GM23338 (cell line): Measurements from ENCODE around the gene CTAGE9. TPM values are rescaled to one million over a fixed set of nuclear protein-coding genes. Genes with fewer than 3 reads are reported as not detected.
A peak's percentile ranks its signal among the peaks of the same experiment; 100 is the strongest.

ENCODE experiments used
- ATAC-seq: fragments of 200-7000 bp; cut with Tn5 transposase; 3 replicates; pipeline ENCODE4 v1.9.1; 2020
- DNase-seq: peaks from one replicate; pipeline ENCODE4 v3.0.0-alpha.2; 2015; ENCODE audit warnings: low spot score
- H2AFZ ChIP-seq: fragments of 200-600 bp; sonication (generic); 2 replicates; pipeline ENCODE4 v1.8.0; 2016; ENCODE audit warnings: antibody characterized with exemption, mild to moderate bottlenecking, moderate library complexity
- H3F3A ChIP-seq: fragments of 200-600 bp; sonication (generic); replicated peaks from 2 replicates; pipeline ENCODE4 v1.8.0; 2017; ENCODE audit warnings: antibody characterized with exemption, mixed run types, low read depth
- H3K27ac ChIP-seq: fragments of 200-600 bp; sonication (generic); 2 replicates; pipeline ENCODE4 v1.6.1; 2016; ENCODE audit warnings: low read depth
- H3K27me3 ChIP-seq: fragments of 200-600 bp; sonication (generic); 2 replicates; pipeline ENCODE4 v1.8.0; 2016; ENCODE audit warnings: mild to moderate bottlenecking, mixed run types, moderate library complexity; ENCODE audit not compliant: insufficient read depth
- H3K36me3 ChIP-seq: fragments of 200-600 bp; sonication (generic); 2 replicates; pipeline ENCODE4 v1.8.0; 2016; ENCODE audit warnings: mild to moderate bottlenecking; ENCODE audit not compliant: insufficient read depth
- H3K4me1 ChIP-seq: fragments of 200-600 bp; sonication (generic); 2 replicates; pipeline ENCODE4 v1.8.0; 2016; ENCODE audit warnings: mild to moderate bottlenecking, moderate library complexity; ENCODE audit not compliant: insufficient read depth
- H3K4me2 ChIP-seq: fragments of 200-600 bp; sonication (generic); 2 replicates; pipeline ENCODE4 v1.7.1; 2017; ENCODE audit warnings: mixed run types
- H3K4me3 ChIP-seq: fragments of 200-600 bp; sonication (generic); 2 replicates; pipeline ENCODE4 v1.6.1; 2016; ENCODE audit warnings: mixed run types
- H3K79me2 ChIP-seq: fragments of 200-600 bp; sonication (generic); replicated peaks from 2 replicates; pipeline ENCODE4 v1.8.0; 2017; ENCODE audit warnings: mild to moderate bottlenecking; ENCODE audit not compliant: insufficient read depth
- H3K9me2 ChIP-seq: fragments of 200-600 bp; sonication (generic); 2 replicates; pipeline ENCODE4 v1.8.0; 2017; ENCODE audit not compliant: insufficient read depth
- H4K20me1 ChIP-seq: fragments of 200-600 bp; sonication (generic); replicated peaks from 2 replicates; pipeline ENCODE4 v1.8.0; 2017; ENCODE audit warnings: mild to moderate bottlenecking; ENCODE audit not compliant: insufficient read depth
- H3K27ac Mint-ChIP-seq: 2 replicates; pipeline ENCODE4 v1.8.0; 2020; ENCODE audit warnings: inconsistent platforms, mild to moderate bottlenecking, moderate library complexity, mixed read lengths
- H3K27me3 Mint-ChIP-seq: 3 replicates; pipeline ENCODE4 v1.8.0; 2022; ENCODE audit warnings: low read depth, mild to moderate bottlenecking, moderate library complexity, mixed read lengths, inconsistent platforms; ENCODE audit not compliant: insufficient read depth, poor library complexity
- H3K36me3 Mint-ChIP-seq: 3 replicates; pipeline ENCODE4 v1.8.0; 2021; ENCODE audit warnings: low read depth, mild to moderate bottlenecking, inconsistent platforms, moderate library complexity, mixed read lengths
- H3K4me1 Mint-ChIP-seq: 3 replicates; pipeline ENCODE4 v1.8.0; 2020; ENCODE audit warnings: mild to moderate bottlenecking, inconsistent platforms, mixed read lengths
- H3K4me3 Mint-ChIP-seq: 3 replicates; pipeline ENCODE4 v1.8.0; 2021; ENCODE audit warnings: moderate library complexity, mild to moderate bottlenecking, inconsistent platforms, mixed read lengths
- H3K9me3 Mint-ChIP-seq: 3 replicates; pipeline ENCODE4 v1.8.0; 2020; ENCODE audit warnings: moderate library complexity, mild to moderate bottlenecking, inconsistent platforms, mixed read lengths
- EZH2 ChIP-seq: fragments of 200-600 bp; sonication (generic); IDR thresholded peaks from one replicate; pipeline ENCODE4 v1.8.0; 2017; ENCODE audit warnings: antibody characterized with exemption, mild to moderate bottlenecking, low read depth; ENCODE audit not compliant: unreplicated experiment
- EZH2phosphoT487 ChIP-seq: fragments of 200-600 bp; sonication (generic); IDR thresholded peaks from one replicate; pipeline ENCODE4 v1.8.1; 2018; ENCODE audit warnings: antibody characterized with exemption; ENCODE audit not compliant: unreplicated experiment
- JUNB ChIP-seq: IDR thresholded peaks from one replicate; pipeline ENCODE4 v1.6.1; 2016; ENCODE audit warnings: antibody characterized with exemption; ENCODE audit not compliant: unreplicated experiment
- NANOG ChIP-seq: IDR thresholded peaks from 2 replicates; pipeline ENCODE4 v1.6.1; 2016; ENCODE audit warnings: antibody characterized with exemption, borderline replicate concordance
- POLR2AphosphoS5 ChIP-seq: IDR thresholded peaks from 2 replicates; pipeline ENCODE4 v1.6.1; 2016; ENCODE audit warnings: antibody characterized with exemption, low read depth
- STAT1 ChIP-seq: IDR thresholded peaks from one replicate; pipeline ENCODE4 v1.6.1; 2016; ENCODE audit warnings: antibody characterized with exemption; ENCODE audit not compliant: unreplicated experiment
- ZNF114 ChIP-seq: fragments of 250-450 bp; sonication (Bioruptor Pico); IDR thresholded peaks from 2 replicates; pipeline ENCODE4 v1.5.0; 2020; ENCODE audit warnings: mild to moderate bottlenecking, moderate library complexity
- ZNF331 ChIP-seq: fragments of 250-450 bp; sonication (Bioruptor Pico); IDR thresholded peaks from 2 replicates; pipeline ENCODE4 v1.5.0; 2020; ENCODE audit warnings: low read depth, mild to moderate bottlenecking, moderate library complexity
- polyA plus RNA-seq: library from polyadenylated mRNA; unstranded; fragments of >200 nt; fragmentation: Nextera tagmentation; extraction: Ambion mirVana; gene quantifications from 2 replicates; pipeline ENCODE4 v1.2.1, GENCODE V29; 2016
- total RNA-seq: library from RNA; depleted of rRNA; stranded (reverse); fragments of >200 nt; shearing (Covaris generic); gene quantifications from 2 replicates; pipeline ENCODE4 v1.2.3, GENCODE V29; 2014
- TF ChIP-seq, protein P1 (sequence below), 2 experiments: fragments of 200-600 bp in 1 of 2; sonication (generic) in 1 of 2; conservative IDR thresholded peaks; 2 replicates each; pipeline versions ENCODE4 v1.5.1 to v1.6.1; 2016 to 2017; ENCODE audit warnings: antibody characterized with exemption in 2 of 2, low read depth in 2 of 2, mild to moderate bottlenecking in 2 of 2, moderate library complexity in 1 of 2
- TF ChIP-seq, protein P2 (sequence below): IDR thresholded peaks from 2 replicates; pipeline ENCODE4 v1.6.1; 2016; ENCODE audit warnings: antibody characterized with exemption
- TF ChIP-seq, protein P3 (sequence below): fragments of 250-450 bp; sonication (Bioruptor Pico); IDR thresholded peaks from 2 replicates; pipeline ENCODE4 v1.5.0; 2020; ENCODE audit warnings: mild to moderate bottlenecking, moderate library complexity

Gene CTAGE9
- total and polyA plus RNA-seq, 2 experiments from 2014 or later, result 0.10 to 0.13 TPM

DNA sequence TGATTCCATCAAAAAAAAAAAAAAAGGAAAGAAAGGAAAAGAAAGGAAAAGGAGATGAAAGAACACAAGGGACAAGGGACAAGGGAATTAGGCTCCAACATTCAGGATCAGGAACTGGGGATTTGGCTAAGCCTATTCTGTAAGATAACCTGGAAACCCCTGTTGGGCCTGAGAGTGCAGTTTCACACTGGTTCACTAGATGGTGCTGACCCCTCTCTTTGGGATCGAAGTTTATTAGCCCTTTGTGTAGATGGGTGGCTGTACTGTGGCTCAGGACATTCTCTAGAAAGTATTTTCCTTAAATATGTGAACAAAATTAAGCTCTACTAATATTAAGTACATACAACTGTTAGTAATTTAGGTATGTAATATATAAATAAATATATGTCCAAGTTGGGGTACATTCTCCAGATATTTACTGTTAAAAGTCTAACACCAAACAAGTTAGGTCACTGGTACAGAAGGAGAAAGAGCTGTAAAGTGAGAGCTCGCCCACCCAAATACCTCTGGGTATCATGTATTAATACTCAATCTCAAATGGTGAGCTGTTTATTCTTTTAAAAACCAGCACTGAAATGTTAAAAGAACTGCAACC is 15.9 kb downstream of the CTAGE9 start:
- Histone ChIP-seq H3K36me3 (no peaks in the 10 kb centered on the region), H4K20me1 (no peaks in the 10 kb centered on the region), H3K9me2 (no peaks in the 10 kb centered on the region), H3K4me1 (peaks cover 17% of the 10 kb centered on the region), H3K79me2 (no peaks in the 10 kb centered on the region), H3K27ac (no peak overlapping the region), H2AFZ (no peak overlapping the region), H3F3A (no peaks in the 10 kb centered on the region; the same call in 1 of the 2 replicates), H3K27me3 (no peaks in the 10 kb centered on the region), H3K4me3 (no peak overlapping the region), H3K4me2 (0 out of 2 replicates have a peak overlapping the region, but pooled peaks have one; percentile 66)
- H3K27me3 Mint-ChIP-seq, result no peaks in the 10 kb centered on the region
- TF ChIP-seq NANOG, result no peak
- TF ChIP-seq, protein P1, sequence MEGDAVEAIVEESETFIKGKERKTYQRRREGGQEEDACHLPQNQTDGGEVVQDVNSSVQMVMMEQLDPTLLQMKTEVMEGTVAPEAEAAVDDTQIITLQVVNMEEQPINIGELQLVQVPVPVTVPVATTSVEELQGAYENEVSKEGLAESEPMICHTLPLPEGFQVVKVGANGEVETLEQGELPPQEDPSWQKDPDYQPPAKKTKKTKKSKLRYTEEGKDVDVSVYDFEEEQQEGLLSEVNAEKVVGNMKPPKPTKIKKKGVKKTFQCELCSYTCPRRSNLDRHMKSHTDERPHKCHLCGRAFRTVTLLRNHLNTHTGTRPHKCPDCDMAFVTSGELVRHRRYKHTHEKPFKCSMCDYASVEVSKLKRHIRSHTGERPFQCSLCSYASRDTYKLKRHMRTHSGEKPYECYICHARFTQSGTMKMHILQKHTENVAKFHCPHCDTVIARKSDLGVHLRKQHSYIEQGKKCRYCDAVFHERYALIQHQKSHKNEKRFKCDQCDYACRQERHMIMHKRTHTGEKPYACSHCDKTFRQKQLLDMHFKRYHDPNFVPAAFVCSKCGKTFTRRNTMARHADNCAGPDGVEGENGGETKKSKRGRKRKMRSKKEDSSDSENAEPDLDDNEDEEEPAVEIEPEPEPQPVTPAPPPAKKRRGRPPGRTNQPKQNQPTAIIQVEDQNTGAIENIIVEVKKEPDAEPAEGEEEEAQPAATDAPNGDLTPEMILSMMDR (conservative IDR thresholded peaks at IDR 0.05; ENCODE audit: low read depth in 2 of 2), result peak; percentile 92 to 98
- H3K27ac Mint-ChIP-seq, result no peak overlapping the region
- H3K36me3 Mint-ChIP-seq, result no peaks in the 10 kb centered on the region
- H3K4me1 Mint-ChIP-seq, result peaks cover 13% of the 10 kb centered on the region
- ATAC-seq (peak; percentile 100), DNase-seq (peak; percentile 91)
- H3K4me3 Mint-ChIP-seq, result no peak overlapping the region
- no peaks in the 10 kb centered on the region for H3K9me3 Mint-ChIP-seq

- Mint-ChIP-seq H3K4me3 (no peak overlapping the region), H3K27me3 (no peaks in the 10 kb centered on the region), H3K9me3 (no peaks in the 10 kb centered on the region), H3K4me1 (peaks cover 15% of the 10 kb centered on the region), H3K27ac (0 out of 2 replicates have a peak overlapping the region, but pooled peaks have one; percentile 50), H3K36me3 (no peaks in the 10 kb centered on the region)
- Histone ChIP-seq H4K20me1 (no peaks in the 10 kb centered on the region), H3K79me2 (no peaks in the 10 kb centered on the region), H2AFZ (no peak overlapping the region), H3K9me2 (no peaks in the 10 kb centered on the region), H3K4me1 (peaks cover 25% of the 10 kb centered on the region), H3F3A (no peaks in the 10 kb centered on the region; the same call in 1 of the 2 replicates), H3K4me3 (0 out of 2 replicates have a peak overlapping the region, but pooled peaks have one; percentile 21), H3K27me3 (no peaks in the 10 kb centered on the region), H3K4me2 (peak overlapping the region; percentile 66), H3K36me3 (no peaks in the 10 kb centered on the region), H3K27ac (0 out of 2 replicates have a peak overlapping the region, but pooled peaks have one; percentile 8)
- no peak for ATAC-seq
- DNase-seq, result no peak
- TF ChIP-seq EZH2phosphoT487 (no peak), STAT1 (no peak), ZNF331 (CRISPR knock-in tag) (no peak), JUNB (no peak), POLR2AphosphoS5 (no peak), ZNF114 (no peak), EZH2 (no peak)
- TF ChIP-seq, protein P2, sequence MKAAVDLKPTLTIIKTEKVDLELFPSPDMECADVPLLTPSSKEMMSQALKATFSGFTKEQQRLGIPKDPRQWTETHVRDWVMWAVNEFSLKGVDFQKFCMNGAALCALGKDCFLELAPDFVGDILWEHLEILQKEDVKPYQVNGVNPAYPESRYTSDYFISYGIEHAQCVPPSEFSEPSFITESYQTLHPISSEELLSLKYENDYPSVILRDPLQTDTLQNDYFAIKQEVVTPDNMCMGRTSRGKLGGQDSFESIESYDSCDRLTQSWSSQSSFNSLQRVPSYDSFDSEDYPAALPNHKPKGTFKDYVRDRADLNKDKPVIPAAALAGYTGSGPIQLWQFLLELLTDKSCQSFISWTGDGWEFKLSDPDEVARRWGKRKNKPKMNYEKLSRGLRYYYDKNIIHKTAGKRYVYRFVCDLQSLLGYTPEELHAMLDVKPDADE, result no peak
- TF ChIP-seq, protein P3, sequence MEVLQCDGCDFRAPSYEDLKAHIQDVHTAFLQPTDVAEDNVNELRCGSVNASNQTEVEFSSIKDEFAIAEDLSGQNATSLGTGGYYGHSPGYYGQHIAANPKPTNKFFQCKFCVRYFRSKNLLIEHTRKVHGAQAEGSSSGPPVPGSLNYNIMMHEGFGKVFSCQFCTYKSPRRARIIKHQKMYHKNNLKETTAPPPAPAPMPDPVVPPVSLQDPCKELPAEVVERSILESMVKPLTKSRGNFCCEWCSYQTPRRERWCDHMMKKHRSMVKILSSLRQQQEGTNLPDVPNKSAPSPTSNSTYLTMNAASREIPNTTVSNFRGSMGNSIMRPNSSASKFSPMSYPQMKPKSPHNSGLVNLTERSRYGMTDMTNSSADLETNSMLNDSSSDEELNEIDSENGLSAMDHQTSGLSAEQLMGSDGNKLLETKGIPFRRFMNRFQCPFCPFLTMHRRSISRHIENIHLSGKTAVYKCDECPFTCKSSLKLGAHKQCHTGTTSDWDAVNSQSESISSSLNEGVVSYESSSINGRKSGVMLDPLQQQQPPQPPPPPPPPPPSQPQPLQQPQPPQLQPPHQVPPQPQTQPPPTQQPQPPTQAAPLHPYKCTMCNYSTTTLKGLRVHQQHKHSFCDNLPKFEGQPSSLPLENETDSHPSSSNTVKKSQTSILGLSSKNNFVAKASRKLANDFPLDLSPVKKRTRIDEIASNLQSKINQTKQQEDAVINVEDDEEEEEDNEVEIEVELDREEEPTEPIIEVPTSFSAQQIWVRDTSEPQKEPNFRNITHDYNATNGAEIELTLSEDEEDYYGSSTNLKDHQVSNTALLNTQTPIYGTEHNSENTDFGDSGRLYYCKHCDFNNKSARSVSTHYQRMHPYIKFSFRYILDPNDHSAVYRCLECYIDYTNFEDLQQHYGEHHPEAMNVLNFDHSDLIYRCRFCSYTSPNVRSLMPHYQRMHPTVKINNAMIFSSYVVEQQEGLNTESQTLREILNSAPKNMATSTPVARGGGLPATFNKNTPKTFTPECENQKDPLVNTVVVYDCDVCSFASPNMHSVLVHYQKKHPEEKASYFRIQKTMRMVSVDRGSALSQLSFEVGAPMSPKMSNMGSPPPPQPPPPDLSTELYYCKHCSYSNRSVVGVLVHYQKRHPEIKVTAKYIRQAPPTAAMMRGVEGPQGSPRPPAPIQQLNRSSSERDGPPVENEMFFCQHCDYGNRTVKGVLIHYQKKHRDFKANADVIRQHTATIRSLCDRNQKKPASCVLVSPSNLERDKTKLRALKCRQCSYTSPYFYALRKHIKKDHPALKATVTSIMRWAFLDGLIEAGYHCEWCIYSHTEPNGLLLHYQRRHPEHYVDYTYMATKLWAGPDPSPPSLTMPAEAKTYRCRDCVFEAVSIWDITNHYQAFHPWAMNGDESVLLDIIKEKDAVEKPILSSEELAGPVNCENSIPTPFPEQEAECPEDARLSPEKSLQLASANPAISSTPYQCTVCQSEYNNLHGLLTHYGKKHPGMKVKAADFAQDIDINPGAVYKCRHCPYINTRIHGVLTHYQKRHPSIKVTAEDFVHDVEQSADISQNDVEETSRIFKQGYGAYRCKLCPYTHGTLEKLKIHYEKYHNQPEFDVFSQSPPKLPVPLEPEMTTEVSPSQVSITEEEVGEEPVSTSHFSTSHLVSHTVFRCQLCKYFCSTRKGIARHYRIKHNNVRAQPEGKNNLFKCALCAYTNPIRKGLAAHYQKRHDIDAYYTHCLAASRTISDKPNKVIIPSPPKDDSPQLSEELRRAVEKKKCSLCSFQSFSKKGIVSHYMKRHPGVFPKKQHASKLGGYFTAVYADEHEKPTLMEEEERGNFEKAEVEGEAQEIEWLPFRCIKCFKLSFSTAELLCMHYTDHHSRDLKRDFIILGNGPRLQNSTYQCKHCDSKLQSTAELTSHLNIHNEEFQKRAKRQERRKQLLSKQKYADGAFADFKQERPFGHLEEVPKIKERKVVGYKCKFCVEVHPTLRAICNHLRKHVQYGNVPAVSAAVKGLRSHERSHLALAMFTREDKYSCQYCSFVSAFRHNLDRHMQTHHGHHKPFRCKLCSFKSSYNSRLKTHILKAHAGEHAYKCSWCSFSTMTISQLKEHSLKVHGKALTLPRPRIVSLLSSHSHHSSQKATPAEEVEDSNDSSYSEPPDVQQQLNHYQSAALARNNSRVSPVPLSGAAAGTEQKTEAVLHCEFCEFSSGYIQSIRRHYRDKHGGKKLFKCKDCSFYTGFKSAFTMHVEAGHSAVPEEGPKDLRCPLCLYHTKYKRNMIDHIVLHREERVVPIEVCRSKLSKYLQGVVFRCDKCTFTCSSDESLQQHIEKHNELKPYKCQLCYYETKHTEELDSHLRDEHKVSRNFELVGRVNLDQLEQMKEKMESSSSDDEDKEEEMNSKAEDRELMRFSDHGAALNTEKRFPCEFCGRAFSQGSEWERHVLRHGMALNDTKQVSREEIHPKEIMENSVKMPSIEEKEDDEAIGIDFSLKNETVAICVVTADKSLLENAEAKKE, result no peak
Observed at GRCh38 chr6:131693384-131693783, 17.4 kb downstream of the CTAGE9 start.
